GM21423 (cell line): ENCODE data around the gene PADI4.

ENCODE experiments used
- ATAC-seq: cut with Tn5 transposase; IDR thresholded peaks from one replicate; pipeline ENCODE4 v1.9.1; 2021; ENCODE audit warnings: mild to moderate bottlenecking, moderate library complexity; ENCODE audit not compliant: unreplicated experiment

Gene PADI4

GRCh38 chr1:17281775-17282181, 26.2 kb upstream of the PADI4 start:
- ATAC-seq = no peak

- no peak for ATAC-seq
Observed at GRCh38 chr1:17282836-17283235, 25.2 kb upstream of the PADI4 start.

GRCh38 chr1:17286646-17287045, 21.4 kb upstream of the PADI4 start:
- no peak for ATAC-seq

GRCh38 chr1:17287130-17287776, 20.7 kb upstream of the PADI4 start:
- no peak for ATAC-seq

- no peak for ATAC-seq
Observed at GRCh38 chr1:17289721-17290120, 18.3 kb upstream of the PADI4 start.

- no peak for ATAC-seq
Observed at GRCh38 chr1:17290553-17290952, 17.4 kb upstream of the PADI4 start.

- ATAC-seq = no peak
Observed at GRCh38 chr1:17292299-17293160, 15.5 kb upstream of the PADI4 start.

GRCh38 chr1:17293681-17294425, 14.1 kb upstream of the PADI4 start:
- ATAC-seq = no peak

- no peak for ATAC-seq
Observed at GRCh38 chr1:17295292-17295691, 12.7 kb upstream of the PADI4 start.

GRCh38 chr1:17296086-17296485, 11.9 kb upstream of the PADI4 start:
- ATAC-seq = no peak

- no peak for ATAC-seq
Observed at GRCh38 chr1:17297991-17298390, 10.0 kb upstream of the PADI4 start.

GRCh38 chr1:17301767-17302166, 6.2 kb upstream of the PADI4 start:
- ATAC-seq = no peak

- ATAC-seq = no peak
Observed at GRCh38 chr1:17304151-17304825, 3.7 kb upstream of the PADI4 start.

GRCh38 chr1:17304826-17305175, 3.2 kb upstream of the PADI4 start:
- no peak for ATAC-seq

GRCh38 chr1:17305576-17306095, 2.4 kb upstream of the PADI4 start:
- ATAC-seq = no peak

- no peak for ATAC-seq
Observed at GRCh38 chr1:17306407-17306806, 1.6 kb upstream of the PADI4 start.

- ATAC-seq = no peak
Observed at GRCh38 chr1:17306921-17307320, 1.1 kb upstream of the PADI4 start.

GRCh38 chr1:17307329-17307728, 668 bp upstream of the PADI4 start:
- ATAC-seq = no peak

- ATAC-seq = no peak
Observed at GRCh38 chr1:17308593-17308992, 596 bp downstream of the PADI4 start.

GRCh38 chr1:17309426-17310067, 1.6 kb downstream of the PADI4 start:
- ATAC-seq = no peak
